ENCODE data around the gene PHLDB2. TPM values are rescaled to one million over a fixed set of nuclear protein-coding genes. Genes with fewer than 3 reads are reported as not detected.

Gene PHLDB2
- total and polyA plus RNA-seq, 12 donors = 6.2 to 39.6 (median 13.9) TPM

GRCh38 chr3:111937871-111938270 lies 78.8 kb downstream of the PHLDB2 start:
- Histone ChIP-seq H3K27me3 (no peaks in the 10 kb centered on the region), H3K27ac (no peak overlapping the region), H3K36me3 (replicated peaks in 1 of 2) (no peaks in the 10 kb centered on the region), H3K4me1 (replicated peaks in 1 of 2) (no peaks in the 10 kb centered on the region), H3K4me3 (no peak overlapping the region), H3K9me3 (replicated peaks in 1 of 3) (no peaks in the 10 kb centered on the region)
- no peak for DNase-seq
- intact Hi-C loops (cut with DNase I) = no loop called here
- TF ChIP-seq, protein P1, sequence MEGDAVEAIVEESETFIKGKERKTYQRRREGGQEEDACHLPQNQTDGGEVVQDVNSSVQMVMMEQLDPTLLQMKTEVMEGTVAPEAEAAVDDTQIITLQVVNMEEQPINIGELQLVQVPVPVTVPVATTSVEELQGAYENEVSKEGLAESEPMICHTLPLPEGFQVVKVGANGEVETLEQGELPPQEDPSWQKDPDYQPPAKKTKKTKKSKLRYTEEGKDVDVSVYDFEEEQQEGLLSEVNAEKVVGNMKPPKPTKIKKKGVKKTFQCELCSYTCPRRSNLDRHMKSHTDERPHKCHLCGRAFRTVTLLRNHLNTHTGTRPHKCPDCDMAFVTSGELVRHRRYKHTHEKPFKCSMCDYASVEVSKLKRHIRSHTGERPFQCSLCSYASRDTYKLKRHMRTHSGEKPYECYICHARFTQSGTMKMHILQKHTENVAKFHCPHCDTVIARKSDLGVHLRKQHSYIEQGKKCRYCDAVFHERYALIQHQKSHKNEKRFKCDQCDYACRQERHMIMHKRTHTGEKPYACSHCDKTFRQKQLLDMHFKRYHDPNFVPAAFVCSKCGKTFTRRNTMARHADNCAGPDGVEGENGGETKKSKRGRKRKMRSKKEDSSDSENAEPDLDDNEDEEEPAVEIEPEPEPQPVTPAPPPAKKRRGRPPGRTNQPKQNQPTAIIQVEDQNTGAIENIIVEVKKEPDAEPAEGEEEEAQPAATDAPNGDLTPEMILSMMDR (IDR thresholded peaks at IDR 0.05) = no peak
- no peak for TF ChIP-seq POLR2A (IDR thresholded peaks at IDR 0.05)

- no peak for DNase-seq
- no peaks in the 10 kb centered on the region for H3K4me1 ChIP-seq (replicated peaks in 1 of 2)
- no peak overlapping the region for H3K27ac ChIP-seq
- H3K27me3 ChIP-seq = no peaks in the 10 kb centered on the region
- TF ChIP-seq, protein P1 (IDR thresholded peaks at IDR 0.05) = no peak
- no peak for TF ChIP-seq POLR2A (IDR thresholded peaks at IDR 0.05)
- H3K9me3 ChIP-seq (replicated peaks in 1 of 3) = no peaks in the 10 kb centered on the region
- no peak overlapping the region for H3K4me3 ChIP-seq
- 86 to 98% (median 92%) methylated on average over 2 of the region's 2 CpGs for WGBS, 4 donors
- intact Hi-C loops (cut with DNase I) = no loop called here
- no peaks in the 10 kb centered on the region for H3K36me3 ChIP-seq (replicated peaks in 1 of 2)
Measured at GRCh38 chr3:111939873-111940272, 80.8 kb downstream of the PHLDB2 start.

- DNase-seq = no peak
- no peak overlapping the region for H3K27ac ChIP-seq
- H3K4me1 ChIP-seq (replicated peaks in 1 of 2) = no peaks in the 10 kb centered on the region
- H3K27me3 ChIP-seq = no peaks in the 10 kb centered on the region
- intact Hi-C loops (cut with DNase I) = no loop called here
- H3K36me3 ChIP-seq (replicated peaks in 1 of 2) = no peaks in the 10 kb centered on the region
- no peak for TF ChIP-seq POLR2A (IDR thresholded peaks at IDR 0.05)
- TF ChIP-seq, protein P1 (IDR thresholded peaks at IDR 0.05) = no peak
- no peaks in the 10 kb centered on the region for H3K9me3 ChIP-seq (replicated peaks in 1 of 3)
- WGBS, 4 donors = 92 to 96% (median 94%) methylated on average over 2 of the region's 2 CpGs
- no peak overlapping the region for H3K4me3 ChIP-seq
Measured at GRCh38 chr3:111943533-111943932, 84.5 kb downstream of the PHLDB2 start.

- Histone ChIP-seq H3K4me3 (no peak overlapping the region), H3K9me3 (replicated peaks in 1 of 3) (no peaks in the 10 kb centered on the region), H3K27me3 (no peaks in the 10 kb centered on the region), H3K27ac (no peak overlapping the region), H3K4me1 (replicated peaks in 1 of 2) (no peaks in the 10 kb centered on the region), H3K36me3 (replicated peaks in 1 of 2) (no peaks in the 10 kb centered on the region)
- no peak for DNase-seq
- intact Hi-C loops (cut with DNase I) = no loop called here
- no peak for TF ChIP-seq POLR2A (IDR thresholded peaks at IDR 0.05)
- TF ChIP-seq, protein P1 (IDR thresholded peaks at IDR 0.05) = no peak
- 89 to 98% (median 95%) methylated on average over 4 of the region's 4 CpGs for WGBS, 4 donors
Measured at GRCh38 chr3:111944372-111944771, 85.3 kb downstream of the PHLDB2 start.
